Sigmoid colon (tissue), 7 donors: Measurements from ENCODE around the gene SMIM10L1. TPM values are rescaled to one million over a fixed set of nuclear protein-coding genes. Genes with fewer than 3 reads are reported as not detected.

Source experiments
- DNase-seq: peaks from one replicate; pipeline ENCODE4 v3.0.0-alpha.2; 2019
- H3K27ac ChIP-seq, 4 donors: fragments of 200-600 bp; sonication (generic); one replicate each; pipeline ENCODE4 v1.5.1; 2016 to 2019; ENCODE audit warnings: mild to moderate bottlenecking in 1 of 4
- H3K27me3 ChIP-seq, 3 donors: fragments of 200-600 bp; sonication (generic); one replicate each; pipeline ENCODE4 v1.5.1; 2019; ENCODE audit warnings: mild to moderate bottlenecking in 1 of 3
- H3K36me3 ChIP-seq, 4 donors: fragments of 200-600 bp; sonication (generic); one replicate each; pipeline ENCODE4 v1.5.1; 2016 to 2019
- H3K4me1 ChIP-seq, 4 donors: fragments of 200-600 bp; sonication (generic); one replicate each; pipeline ENCODE4 v1.5.1; 2017 to 2019
- H3K4me3 ChIP-seq, 4 donors: fragments of 200-600 bp; sonication (generic); one replicate each; pipeline ENCODE4 v1.5.1; 2017 to 2019; ENCODE audit warnings: mild to moderate bottlenecking in 2 of 4, moderate library complexity in 1 of 4
- H3K9me3 ChIP-seq, 4 donors: fragments of 200-600 bp in 3 of 4; sonication (generic) in 3 of 4; one replicate each; pipeline versions ENCODE4 v1.5.1 to v1.6.1; 2013 to 2019
- CTCF ChIP-seq, 4 experiments: fragments of 450-650 bp in 3 of 4; fragments of 200-600 bp in 1 of 4; IDR thresholded peaks; one replicate each; pipeline ENCODE4 v1.5.1; 2016 to 2019; ENCODE audit warnings: antibody characterized with exemption in 4 of 4, mild to moderate bottlenecking in 3 of 4, moderate library complexity in 2 of 4
- EP300 ChIP-seq, 4 donors: sonication (generic); formaldehyde crosslinking; IDR thresholded peaks; one replicate each; pipeline ENCODE4 v1.6.1; 2017; ENCODE audit warnings: antibody characterized with exemption in 4 of 4
- POLR2A ChIP-seq, 2 donors: fragments of 450-650 bp; IDR thresholded peaks; one replicate each; pipeline ENCODE4 v1.6.1; 2016; ENCODE audit warnings: antibody characterized with exemption in 2 of 2, mild to moderate bottlenecking in 2 of 2, moderate library complexity in 2 of 2
- POLR2AphosphoS5 ChIP-seq, 4 donors: sonication (generic); formaldehyde crosslinking; IDR thresholded peaks; one replicate each; pipeline ENCODE4 v1.6.1; 2017; ENCODE audit warnings: antibody characterized with exemption in 4 of 4
- WGBS, 2 donors: extraction: QIAGEN DNeasy Blood & Tissue Kit; methylation state at CpG; one replicate each; pipeline ENCODE4 v1.1.7; 2013; 5-methylcytosine and 5-hydroxymethylcytosine counted together
- intact Hi-C: fragments of 100-400 bp; cut with DNase I; formaldehyde crosslinking; loops from one replicate; pipeline ENCODE4 v1.15.1; 2023
- polyA plus RNA-seq, 3 donors: library from polyadenylated mRNA; stranded (reverse); fragments of 200-250 nt; gene quantifications; one replicate each; pipeline ENCODE4 v1.2.3, GENCODE V29; 2013
- total RNA-seq, 4 donors: library from RNA; depleted of rRNA; stranded (reverse); fragments of >200 nt; gene quantifications; one replicate each; pipeline ENCODE4 v1.1.0, GENCODE V29; 2016
- donor health status: healthy with polysubstance abuse.
- donor health status: Bipolar disorder and iron deficiency.
- donor health status: healthy.

SMIM10L1 gene
- total and polyA plus RNA-seq, 7 donors: 7.6 to 17.8 (median 11.1) TPM

GRCh38 chr12:11134305-11134704 lies 36.7 kb upstream of the SMIM10L1 start, which contains the start of gene TAS2R30:
TSS of gene TAS2R30 (minus strand) at chr12:11134644. CDS start at chr12:11134244, 400 bp downstream.
- Histone ChIP-seq H3K27me3 (no peaks in the 10 kb centered on the region), H3K27ac (no peak within 1 kb of the TSS), H3K4me1 (peaks cover 0 to 14% (median 2%) of the 10 kb centered on the region in 4 donors), H3K36me3 (no peaks in the 10 kb centered on the region), H3K4me3 (no peak within 1 kb of the TSS), H3K9me3 (no peaks in the 10 kb centered on the region)
- intact Hi-C loops: no loop called here
- no peak for DNase-seq
- 50 to 81% methylated on average over 3 of the region's 3 CpGs for WGBS, 2 donors
- TF ChIP-seq EP300 (IDR thresholded peaks at IDR 0.05) (no peak), POLR2AphosphoS5 (IDR thresholded peaks at IDR 0.05) (no peak)

- Histone ChIP-seq H3K4me1 (peaks cover 0 to 9% (median 2%) of the 10 kb centered on the region in 4 donors), H3K36me3 (no peaks in the 10 kb centered on the region), H3K4me3 (no peak overlapping the region), H3K9me3 (no peaks in the 10 kb centered on the region), H3K27me3 (no peaks in the 10 kb centered on the region), H3K27ac (no peak overlapping the region)
- WGBS, 2 donors: 43 to 68% methylated on average over 2 of the region's 2 CpGs
- intact Hi-C loops: no loop called here
- DNase-seq: no peak
- TF ChIP-seq POLR2AphosphoS5 (IDR thresholded peaks at IDR 0.05) (no peak), CTCF (IDR thresholded peaks at IDR 0.05) (no peak)
Measured at GRCh38 chr12:11136075-11136474, 34.9 kb upstream of the SMIM10L1 start.

- no peak for DNase-seq
- Histone ChIP-seq H3K27ac (no peak overlapping the region), H3K36me3 (no peaks in the 10 kb centered on the region), H3K27me3 (no peaks in the 10 kb centered on the region), H3K4me3 (no peak overlapping the region), H3K9me3 (peaks cover 0 to 3% (median 0%) of the 10 kb centered on the region in 4 donors), H3K4me1 (no peaks in the 10 kb centered on the region)
- TF ChIP-seq CTCF (IDR thresholded peaks at IDR 0.05): no peak
- TF ChIP-seq POLR2AphosphoS5 (IDR thresholded peaks at IDR 0.05): no peak
- TF ChIP-seq POLR2A (IDR thresholded peaks at IDR 0.05): no peak
- TF ChIP-seq EP300 (IDR thresholded peaks at IDR 0.05): no peak
- intact Hi-C loops: no loop called here
- 50 to 79% methylated on average over 2 of the region's 2 CpGs for WGBS, 2 donors
Measured at GRCh38 chr12:11143352-11143751, 27.6 kb upstream of the SMIM10L1 start.

- TF ChIP-seq EP300 (IDR thresholded peaks at IDR 0.05): no peak
- no peak for TF ChIP-seq CTCF (IDR thresholded peaks at IDR 0.05)
- no peak for TF ChIP-seq POLR2AphosphoS5 (IDR thresholded peaks at IDR 0.05)
- TF ChIP-seq POLR2A (IDR thresholded peaks at IDR 0.05): no peak
- Histone ChIP-seq H3K36me3 (no peaks in the 10 kb centered on the region), H3K27ac (no peak overlapping the region), H3K4me3 (no peak overlapping the region), H3K27me3 (no peaks in the 10 kb centered on the region), H3K9me3 (peaks cover 0 to 3% (median 0%) of the 10 kb centered on the region in 4 donors), H3K4me1 (no peaks in the 10 kb centered on the region)
- whole genome bisulfite sequencing, 2 donors: 79 to 92% methylated on average over 5 of the region's 5 CpGs
- no peak for DNase-seq
- intact Hi-C loops: no loop called here
Measured at GRCh38 chr12:11144297-11144696, 26.7 kb upstream of the SMIM10L1 start.

GRCh38 chr12:11147420-11147819 lies 23.6 kb upstream of the SMIM10L1 start:
- no peak for TF ChIP-seq EP300 (IDR thresholded peaks at IDR 0.05)
- TF ChIP-seq POLR2AphosphoS5 (IDR thresholded peaks at IDR 0.05): no peak
- TF ChIP-seq POLR2A (IDR thresholded peaks at IDR 0.05): no peak
- no peak for TF ChIP-seq CTCF (IDR thresholded peaks at IDR 0.05)
- intact Hi-C loops: no loop called here
- Histone ChIP-seq H3K36me3 (no peaks in the 10 kb centered on the region), H3K27me3 (no peaks in the 10 kb centered on the region), H3K9me3 (peaks cover 0 to 3% (median 0%) of the 10 kb centered on the region in 4 donors), H3K4me3 (no peak overlapping the region), H3K4me1 (no peaks in the 10 kb centered on the region), H3K27ac (no peak overlapping the region)
- no peak for DNase-seq
- 88 to 93% methylated on average over 1 of the region's 1 CpG for WGBS, 2 donors
